HK-2 (cell line): Measurements from ENCODE around the gene SPRN.
"Not testable (repeated sequence)": the region's sequence is repeated elsewhere in the genome, so short reads cannot be mapped to it uniquely, and the experiment has no call there.

Experiments used
- DNase-seq: peaks from one replicate; pipeline ENCODE4 v3.0.0-alpha.2; 2018; ENCODE audit not compliant: unreplicated experiment

SPRN gene

DNA sequence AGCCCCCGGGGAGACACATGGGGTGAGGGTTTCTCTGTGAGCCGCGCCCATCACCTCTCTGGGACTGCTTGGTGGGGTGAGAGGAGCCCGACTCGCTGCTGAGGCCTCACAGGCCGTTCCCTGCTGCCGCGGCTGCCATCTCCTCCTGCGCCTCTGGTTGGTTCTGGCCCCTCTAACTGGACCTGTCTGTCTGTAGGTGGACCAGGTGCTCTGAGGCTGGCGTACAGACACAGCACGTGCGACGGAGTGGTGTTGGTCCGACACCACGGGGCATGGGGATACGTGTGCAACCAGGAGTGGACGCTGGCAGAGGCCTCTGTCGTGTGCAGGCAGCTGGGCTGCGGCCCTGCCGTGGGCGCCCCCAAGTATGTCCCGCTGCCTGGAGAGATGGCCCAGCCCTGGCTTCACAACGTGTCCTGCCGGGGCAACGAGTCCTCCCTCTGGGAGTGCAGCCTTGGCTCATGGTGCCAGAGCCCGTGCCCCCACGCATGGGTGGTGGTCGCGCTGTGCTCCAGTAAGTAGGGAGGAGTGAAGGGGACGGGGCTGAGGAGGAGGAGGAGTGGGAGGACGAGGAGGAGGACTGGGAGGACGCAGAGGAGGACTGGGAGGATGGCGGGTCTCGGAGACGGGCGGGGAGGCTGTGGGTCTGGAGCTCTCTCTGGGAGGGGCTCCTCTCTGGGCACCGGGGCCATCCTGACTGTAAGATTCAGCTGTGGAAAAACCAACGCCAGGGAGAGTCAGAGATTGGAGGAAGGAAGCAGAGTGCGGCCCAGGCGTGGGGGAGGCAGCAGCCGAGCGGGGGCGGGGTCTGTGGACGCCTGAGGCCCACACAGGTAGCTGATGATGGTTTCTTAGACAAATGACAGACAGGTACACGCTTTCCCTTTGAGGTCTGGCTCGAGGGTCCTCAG, 31.9 kb upstream of the SPRN start:
- DNase-seq = no peak

DNA sequence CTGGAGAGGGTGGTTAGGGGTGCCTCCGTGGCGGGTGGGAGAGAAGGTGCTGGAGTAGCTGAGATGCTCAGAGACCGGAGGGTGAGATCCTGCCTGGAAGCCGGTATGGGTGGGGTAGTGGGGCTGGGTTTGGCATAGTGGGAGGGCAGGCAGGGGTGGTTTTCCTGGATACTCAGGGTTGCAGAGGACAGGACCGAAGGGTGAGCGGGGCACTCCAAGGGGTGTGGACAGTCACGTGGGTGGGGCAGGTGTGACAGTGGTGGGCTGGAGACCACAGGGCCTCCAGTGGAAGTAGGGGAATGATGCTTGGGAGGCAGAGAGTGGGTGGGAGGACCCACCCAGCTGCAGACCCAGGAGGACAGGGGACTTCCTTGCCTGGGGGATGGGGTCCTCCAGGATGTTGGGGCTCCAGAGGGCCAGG, 31.2 kb upstream of the SPRN start:
- DNase-seq = no peak

DNA sequence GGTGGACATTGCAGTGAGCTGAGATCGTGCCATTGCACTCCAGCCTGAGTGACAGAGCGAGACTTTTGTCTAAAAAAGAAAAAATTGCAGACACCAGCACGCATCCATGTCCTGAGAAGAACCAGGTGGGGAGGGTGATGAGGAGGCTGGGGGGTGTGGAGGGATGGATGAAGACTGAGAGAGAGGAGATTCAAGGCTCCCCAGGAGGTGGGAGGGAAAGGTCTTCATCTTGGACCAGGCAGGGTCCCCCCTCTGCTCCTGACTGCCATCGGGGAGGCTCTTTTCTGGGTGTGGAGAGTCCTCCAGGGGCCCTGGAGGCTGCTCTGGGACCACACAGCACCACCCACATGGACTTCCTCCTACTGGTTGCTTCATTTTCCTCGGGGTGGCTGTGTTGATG, 30.8 kb upstream of the SPRN start:
- no peak for DNase-seq

DNA sequence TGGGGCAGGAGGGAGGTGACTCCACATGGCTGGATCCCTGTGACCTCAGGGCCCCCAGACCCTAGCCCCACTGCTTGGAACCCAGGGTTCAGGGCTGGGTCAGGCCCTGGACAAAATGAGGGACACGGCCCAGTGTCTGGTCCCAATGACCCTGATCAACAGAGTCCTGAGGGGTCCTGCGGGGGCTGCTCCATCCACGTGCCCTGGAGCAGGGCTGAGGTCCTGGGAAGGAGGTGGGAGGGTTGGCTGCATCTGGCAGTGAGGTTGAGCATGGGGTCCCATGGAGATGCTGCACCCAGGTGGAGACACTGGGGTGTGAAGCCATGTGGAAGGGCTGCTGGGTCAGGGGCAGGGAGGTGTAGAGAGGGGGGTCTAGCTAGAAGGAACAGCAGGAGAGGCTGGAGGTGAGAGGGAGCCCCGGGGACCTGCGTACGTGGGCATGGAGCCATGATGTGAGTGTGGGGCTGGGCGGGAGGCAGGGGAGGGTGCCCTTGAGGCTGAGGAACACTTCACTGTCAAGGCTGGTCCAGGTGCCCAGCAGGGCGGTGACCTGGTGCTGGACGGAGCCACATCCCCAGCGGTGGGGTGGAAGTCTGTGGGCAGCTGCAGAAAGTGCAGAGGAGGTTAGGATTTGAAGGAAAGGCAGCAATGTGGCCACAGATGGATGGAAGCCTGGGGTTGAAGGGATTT, 29.9 kb upstream of the SPRN start:
- no peak for DNase-seq

DNA sequence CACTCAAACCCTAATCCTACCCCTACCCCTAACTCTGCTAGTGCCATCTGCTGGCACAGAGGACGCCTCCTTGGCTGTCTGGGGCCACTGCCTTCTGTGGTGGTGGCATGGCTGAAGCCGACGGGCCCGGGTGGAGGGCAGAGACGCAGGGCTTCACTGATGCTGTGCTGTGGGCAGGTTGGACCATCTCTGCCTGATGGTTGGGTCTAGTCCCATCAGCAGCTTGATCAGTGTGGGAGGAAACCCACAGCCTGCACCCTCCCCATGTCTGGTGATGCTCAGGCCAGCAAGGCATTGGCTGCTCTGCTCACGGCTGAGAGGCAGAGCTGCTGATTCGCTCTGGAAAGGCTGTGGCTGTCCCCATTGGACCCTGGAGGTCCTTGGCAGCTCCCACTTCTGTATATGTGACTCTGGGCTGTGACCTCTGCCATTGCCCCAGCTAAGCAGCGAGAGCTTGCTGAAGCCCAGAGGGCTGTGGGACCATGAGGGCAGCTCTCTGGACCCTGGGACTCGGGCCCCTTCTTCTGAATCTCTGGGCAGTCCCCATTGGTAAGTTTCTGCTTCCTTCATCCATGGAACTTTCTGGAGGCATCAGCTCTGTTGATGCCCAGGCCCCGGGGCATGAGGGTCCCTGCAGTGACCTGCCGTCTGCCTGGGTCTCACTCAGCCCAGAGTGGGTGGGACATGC, 29.2 kb upstream of the SPRN start, which contains the start of gene SCART1:
TSS of gene SCART1 (plus strand) at position 430 of the 688 bp plus-strand sequence. CDS start at position 483, 53 bp downstream.
- no peak for DNase-seq

DNA sequence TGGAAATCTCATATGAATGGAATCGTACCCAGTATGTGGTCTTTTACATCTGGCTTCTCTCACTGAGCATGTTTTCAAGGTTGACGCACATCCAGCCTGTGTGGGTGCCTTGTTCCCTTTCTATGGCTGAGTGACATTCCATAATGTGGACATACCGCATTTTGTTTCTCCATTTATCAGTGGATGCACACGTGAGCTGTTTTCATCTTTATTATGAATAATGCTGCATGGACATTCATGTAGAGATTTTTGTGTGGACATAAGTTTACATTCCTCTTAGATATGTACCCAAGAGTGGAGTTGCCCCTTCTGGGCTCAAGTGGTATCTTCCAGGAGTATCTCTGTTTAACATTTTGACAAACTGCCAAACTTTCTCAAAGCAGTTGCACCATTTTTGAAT, 28.0 kb upstream of the SPRN start:
- no peak for DNase-seq

DNA sequence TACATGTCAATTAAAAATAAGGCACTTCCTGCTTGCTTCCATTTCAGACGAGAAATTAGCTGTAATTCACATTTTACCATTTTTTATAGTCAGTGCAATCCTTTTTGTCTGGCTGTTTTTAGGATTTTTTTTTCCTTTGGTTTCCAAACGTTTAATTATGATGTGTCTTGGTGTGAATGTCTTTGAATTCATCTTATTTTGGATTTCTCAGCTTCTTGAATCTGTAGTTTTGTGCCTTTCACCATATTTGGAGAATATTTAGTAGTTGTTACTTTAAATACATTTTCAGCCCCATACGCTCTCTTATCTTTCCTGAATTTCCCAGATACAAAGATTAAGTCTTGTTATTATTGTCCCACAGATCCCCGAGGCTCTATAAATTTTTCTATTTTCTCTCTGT, 26.9 kb upstream of the SPRN start:
- DNase-seq = no peak

DNA sequence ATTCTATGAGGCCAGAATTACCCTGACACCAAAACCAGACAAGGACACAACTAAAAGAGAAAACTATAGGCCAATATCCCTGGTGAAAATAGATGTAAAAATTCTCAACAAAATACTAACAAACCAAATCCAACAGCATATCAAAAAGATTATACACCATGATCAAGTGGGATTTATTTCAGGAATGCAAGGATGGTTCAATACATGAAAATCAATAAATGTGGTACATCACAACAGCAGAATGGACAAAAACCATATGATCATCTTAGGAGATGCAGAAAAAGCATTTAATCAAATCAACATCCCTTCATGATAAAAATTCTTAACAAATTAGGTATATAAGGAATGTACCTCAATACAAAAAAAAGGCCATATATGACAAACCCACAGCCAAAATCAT, 23.7 kb upstream of the SPRN start:
- no peak for DNase-seq

DNA sequence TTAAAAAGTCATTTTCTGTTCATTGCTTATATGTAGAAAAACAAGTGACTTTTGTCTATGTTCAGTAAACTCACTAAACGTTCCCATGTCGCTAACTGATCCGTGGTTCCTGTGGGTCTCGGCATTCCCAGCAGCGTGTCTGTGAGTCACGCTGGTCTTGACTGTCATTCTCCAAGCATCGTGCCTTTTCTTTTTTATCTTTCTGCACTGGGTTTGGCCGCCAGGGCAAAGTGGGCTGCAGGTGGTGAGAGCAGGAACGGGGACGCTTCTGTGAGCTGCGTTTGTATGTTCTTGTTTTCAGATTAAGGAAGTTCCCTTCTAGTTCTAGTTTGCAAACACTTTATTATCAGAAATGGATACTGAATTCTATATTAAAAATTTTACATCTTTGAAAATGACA, 22.6 kb upstream of the SPRN start:
- DNase-seq = no peak

DNA sequence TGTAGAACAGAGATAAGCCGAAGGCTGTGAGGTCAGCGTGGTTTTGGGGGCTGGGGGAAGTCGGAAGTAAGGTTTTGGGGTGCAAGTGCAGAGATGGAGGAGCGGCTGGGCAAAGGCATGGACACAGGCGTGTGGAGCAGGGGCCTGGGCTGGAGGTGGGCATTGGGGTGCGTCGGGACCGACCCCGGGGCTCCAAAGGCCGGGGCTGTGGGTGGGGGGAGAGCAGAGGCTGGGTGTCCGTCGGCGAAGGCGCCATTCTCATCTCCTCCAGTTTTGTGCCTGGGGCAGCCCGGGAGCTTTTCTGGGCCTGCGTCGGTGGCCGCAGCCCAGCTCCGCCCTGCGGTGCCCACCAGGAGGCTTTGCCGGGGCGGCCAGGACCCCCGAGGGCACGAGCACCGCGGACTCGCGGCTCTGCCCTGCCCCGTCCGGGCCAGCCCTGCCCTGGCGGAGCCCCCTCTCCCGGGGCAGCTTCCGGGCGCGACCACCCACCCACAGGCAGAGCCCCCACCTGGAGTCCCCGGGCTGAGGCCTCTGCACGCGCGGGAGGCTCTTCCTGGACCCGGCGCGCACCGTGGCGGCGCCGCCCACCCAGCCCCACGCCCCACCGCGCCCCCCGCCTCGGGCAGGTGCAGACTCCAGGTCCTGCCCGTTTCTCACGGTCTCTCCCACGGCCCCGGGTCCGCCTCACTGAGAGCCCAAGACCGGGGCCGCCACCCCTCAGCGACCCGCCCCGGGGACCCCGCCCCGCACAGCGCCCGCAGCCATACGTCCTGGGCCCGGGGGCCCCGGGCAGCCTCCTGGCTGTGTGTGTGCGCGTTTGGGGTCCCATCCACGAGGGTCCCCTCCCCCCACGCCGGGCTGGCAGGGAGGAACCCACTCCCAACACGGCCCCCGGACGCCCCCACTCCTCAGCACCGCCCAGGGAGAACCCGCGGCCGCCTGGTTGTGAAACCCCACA, 21.6 kb upstream of the SPRN start:
- DNase-seq = no peak

DNA sequence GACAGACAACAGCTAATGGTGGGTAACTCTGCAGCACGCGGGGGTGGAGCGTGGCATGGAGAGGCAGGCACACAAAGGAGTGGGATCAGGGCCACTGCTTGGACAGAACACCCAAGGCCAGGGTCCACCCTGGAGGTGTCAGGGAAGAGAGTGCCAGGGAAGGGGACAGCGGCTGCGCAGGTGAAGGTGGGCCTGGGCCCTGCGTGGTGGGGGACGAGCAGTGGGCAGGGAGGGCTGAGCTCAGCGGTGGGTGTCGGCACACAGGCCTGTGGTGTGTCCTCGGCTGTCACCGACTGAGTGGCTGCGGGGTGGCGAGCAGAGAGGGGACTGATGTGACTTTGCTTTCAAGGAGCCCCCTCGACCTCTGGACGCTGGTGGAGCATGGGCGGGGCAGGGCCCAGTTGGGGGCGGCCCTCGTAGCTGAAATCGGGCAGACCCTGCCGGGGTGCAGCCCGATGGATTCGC, 20.9 kb upstream of the SPRN start:
- DNase-seq = no peak

DNA sequence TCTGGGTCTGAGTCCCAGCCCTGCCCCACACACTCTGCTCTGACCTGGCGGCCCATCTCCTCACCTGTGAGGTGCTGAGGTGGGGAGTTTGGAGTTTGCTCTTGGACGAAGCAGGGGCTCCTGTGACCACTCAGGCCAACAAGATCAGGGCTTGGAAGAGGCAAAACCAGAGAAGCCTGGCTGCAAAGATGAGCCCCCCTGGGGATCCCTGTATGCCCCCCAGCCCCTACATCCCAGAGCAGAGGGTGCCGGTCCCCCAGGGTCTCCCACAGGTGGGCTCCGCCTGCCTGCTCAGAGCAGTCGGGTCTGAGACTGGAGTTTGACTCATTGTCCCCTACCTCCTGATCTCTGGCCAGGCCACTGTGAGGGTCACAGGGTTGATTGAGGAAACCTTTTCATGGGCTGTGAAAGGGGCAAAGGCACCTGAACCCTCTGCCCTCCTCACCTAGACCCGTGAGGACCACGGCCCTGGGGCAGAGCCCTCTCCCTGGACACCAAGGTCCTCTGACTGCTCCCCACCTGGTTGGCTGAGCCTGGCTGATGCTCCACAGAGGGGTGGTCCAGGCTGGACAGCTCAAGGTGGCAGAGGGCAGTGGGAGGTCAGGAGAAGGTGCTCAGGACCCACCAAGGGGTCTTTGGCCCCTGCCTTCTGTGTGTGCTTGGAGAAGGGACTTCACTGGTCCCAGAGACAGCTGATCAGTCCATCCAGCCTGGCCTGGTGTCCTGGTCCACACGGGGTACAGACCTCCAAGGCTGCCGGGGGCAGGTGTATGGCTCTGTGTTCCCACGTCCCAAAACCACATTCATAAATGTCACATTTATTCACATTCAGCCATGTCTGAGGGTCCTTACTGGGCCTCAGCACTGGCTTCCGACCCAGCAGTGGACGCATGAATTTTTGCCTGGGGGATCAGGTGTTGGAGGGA, 20.2 kb upstream of the SPRN start:
- no peak for DNase-seq

DNA sequence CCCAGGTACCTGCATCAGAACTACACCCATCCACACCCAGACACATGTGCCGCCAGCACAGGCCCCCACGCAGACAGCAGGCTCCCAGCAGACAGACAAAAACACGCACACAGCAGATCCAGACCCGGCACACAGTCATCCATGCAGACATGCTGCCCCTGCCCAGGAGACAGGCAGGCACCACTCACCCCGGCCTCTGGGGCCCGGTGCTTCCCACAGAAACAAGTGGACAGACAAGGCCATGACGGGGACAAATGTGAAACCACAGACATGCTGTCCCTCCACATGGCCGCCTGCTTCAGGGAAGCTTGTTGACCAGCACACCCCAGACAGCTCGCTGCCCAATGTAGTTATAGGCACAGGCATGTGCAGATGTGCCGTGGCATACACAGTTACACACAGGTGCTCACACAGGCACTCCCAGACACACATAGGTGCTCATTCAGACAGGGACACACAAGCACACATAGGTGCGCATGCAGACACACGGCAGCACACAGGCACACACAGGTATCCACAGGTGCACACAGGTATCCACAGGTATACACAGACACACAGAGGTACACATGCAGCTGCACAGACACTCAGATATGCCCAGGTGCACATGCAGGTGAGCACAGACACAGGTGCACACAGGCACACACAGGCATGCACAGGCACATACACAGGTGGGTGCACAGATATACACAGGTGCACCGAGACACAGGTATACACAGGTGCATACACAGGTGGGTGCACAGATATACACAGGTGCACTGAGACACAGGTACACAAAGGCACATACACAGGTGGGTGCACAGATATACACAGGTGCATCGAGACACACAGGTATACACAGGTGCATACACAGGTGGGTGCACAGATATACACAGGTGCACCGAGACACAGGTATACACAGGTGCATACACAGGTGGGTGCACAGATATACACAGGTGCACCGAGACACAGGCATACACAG, 18.8 kb upstream of the SPRN start:
- DNase-seq = no peak

DNA sequence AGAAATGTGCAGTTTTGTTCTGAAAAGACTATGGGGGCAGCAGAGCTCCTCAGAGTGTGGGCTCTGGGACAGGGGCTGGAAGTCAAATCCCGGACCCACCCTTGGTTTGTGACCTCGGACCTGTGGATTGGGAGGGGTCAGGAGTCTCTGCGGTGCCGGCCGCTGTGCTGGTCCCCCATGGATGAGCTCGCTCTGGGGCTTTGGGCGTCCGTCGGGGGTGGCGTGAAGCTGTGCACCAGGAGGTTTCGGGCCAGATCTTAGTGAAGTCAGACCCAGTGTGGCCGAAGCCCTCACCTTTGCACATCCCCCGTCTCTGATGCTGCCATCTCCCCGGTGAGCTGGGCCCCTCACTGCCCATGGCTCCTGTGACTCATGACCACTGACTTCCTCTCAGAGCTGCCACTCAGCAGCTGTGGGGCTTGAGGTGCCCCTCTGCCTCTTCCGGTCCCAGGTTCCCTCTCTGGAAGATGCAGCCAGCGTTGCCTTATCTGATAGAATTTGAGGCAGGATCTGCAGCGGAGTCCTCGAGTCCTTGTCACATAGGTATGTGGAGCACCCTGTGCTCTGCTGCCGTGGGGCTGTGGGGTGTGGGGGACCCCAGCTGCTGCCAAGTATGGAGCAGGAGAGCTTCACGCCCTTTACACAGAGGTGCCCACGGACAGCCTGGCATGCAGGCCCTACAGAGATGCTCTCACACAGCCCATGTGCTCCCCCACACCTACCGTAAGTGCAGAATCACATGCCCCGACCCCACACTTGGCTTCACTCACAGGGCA, 18.0 kb upstream of the SPRN start:
- no peak for DNase-seq

DNA sequence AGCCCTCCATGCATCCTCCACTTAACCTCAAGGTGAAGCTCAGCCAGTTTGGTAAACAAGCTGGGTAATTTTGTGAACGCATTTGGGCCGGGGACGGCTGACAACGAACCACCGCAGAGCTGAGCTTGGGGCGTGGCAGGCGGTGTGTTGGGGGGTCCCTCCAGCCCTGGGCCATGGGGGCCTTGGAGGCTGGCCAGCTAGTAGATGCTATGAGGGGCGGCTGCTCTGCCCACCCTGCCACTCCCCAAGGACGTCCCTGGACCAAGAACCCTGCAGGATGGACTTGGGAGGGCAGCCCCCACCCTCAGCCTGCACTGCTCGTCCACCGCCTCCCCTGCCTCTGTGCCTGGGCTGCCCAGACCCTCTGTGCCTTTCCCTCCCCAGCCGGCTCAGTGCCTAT, 17.4 kb upstream of the SPRN start:
- DNase-seq = no peak

DNA sequence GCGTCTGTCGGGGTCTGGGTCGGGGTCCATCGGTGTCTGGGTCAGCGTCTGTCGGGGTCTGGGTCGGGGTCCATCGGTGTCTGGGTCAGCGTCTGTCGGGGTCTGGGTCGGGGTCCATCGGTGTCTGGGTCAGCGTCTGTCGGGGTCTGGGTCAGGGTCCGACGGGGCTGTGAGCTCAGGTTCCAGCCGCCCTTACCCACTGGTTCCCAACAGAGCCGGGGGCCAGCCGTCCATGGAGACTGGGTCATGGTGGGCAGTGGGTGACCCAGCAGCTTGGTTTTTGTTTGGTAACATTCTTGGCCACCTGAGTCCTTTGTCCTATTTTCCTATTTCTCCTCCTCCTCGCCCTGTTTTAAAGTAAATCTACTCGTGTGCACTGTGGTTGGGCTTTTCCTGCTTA, 16.9 kb upstream of the SPRN start:
- DNase-seq = not testable (repeated sequence)

DNA sequence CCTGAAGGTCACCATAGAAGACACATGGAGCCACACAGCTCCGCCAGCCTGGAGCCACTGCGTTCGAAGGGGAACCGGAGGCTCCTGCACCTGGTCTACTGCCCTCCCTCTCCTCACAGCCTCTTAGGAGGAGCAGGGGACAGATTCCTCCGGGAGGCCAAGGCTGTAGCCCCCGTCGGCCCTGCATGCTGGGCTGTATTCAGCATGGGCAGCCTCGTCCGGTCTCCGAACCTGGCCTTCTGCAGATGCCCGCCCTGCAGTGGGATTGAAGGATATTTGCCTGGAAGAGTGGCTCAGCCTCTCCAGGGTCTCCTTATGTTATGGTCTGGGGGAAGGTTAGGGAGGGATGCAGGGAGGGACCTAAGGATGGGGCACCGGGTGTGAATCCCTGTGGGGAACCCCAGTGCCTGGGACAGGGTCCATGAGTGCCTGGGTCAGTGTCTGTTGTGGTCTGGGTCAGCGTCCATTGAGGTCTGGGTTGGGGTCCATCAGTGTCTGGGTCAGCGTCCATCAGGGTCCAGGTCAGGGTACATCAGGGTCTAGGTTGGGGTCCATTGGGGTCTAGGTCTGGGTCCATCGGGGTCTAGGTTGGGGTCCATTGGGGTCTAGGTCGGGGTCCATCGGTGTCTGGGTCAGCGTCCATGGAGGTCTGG, 16.3 kb upstream of the SPRN start:
- DNase-seq = no peak
